Panc1 (cell line): ENCODE measurements around the gene ZBTB7C. TPM values are rescaled to one million over a fixed set of nuclear protein-coding genes. Genes with fewer than 3 reads are reported as not detected.

Experiments
- ATAC-seq: fragments of 200-7000 bp; cut with Tn5 transposase; 2 replicates; pipeline ENCODE4 v1.9.1; 2020; ENCODE audit warnings: mild to moderate bottlenecking, moderate library complexity
- BruUV-seq: library from RNA; stranded (reverse); fragments of 400-500 nt; replicated peaks from 2 replicates; lab custom pipeline; 2021; lab: Mats Ljungman, UMichigan
- CTCF ChIA-PET: fragments of 300-600 bp; sonication (Branson Sonifier 250); formaldehyde crosslinking; loops from one replicate; lab custom pipeline; 2022; ENCODE audit warnings: antibody characterized with exemption; lab: Charles Lee
- POLR2A ChIA-PET: fragments of 300-600 bp; sonication (Branson Sonifier 250); formaldehyde crosslinking; loops from one replicate; lab custom pipeline; 2022; ENCODE audit warnings: antibody characterized with exemption; lab: Charles Lee
- DNase-seq: peaks from one replicate; pipeline ENCODE4 v3.0.0-alpha.2; 2010; ENCODE audit warnings: low read depth, low spot score
- H3K27ac ChIP-seq: 2 replicates; pipeline ENCODE4 v1.5.1; 2011; ENCODE audit warnings: mild to moderate bottlenecking, low read length, inconsistent platforms
- H3K27me3 ChIP-seq: fragments of 200-500 bp; sonication (Bioruptor generic); 2 replicates; pipeline ENCODE4 v1.6.0; 2014; ENCODE audit warnings: low read length, inconsistent platforms; ENCODE audit not compliant: control insufficient read depth, insufficient read depth
- H3K36me3 ChIP-seq: fragments of 200-500 bp; sonication (Bioruptor generic); 2 replicates; pipeline ENCODE4 v1.5.1; 2014; ENCODE audit warnings: inconsistent platforms, mild to moderate bottlenecking, low read length, moderate library complexity; ENCODE audit not compliant: control insufficient read depth, insufficient read depth
- H3K4me1 ChIP-seq: 2 replicates; pipeline ENCODE4 v1.5.1; 2011; ENCODE audit warnings: inconsistent platforms, mild to moderate bottlenecking, low read length, moderate library complexity; ENCODE audit not compliant: control insufficient read depth, insufficient read depth
- H3K4me3 ChIP-seq, 2 experiments: 2 replicates each; pipeline ENCODE4 v1.5.1; 2011 to 2012; ENCODE audit warnings: low read depth in 2 of 2, low read length in 2 of 2, mild to moderate bottlenecking in 2 of 2, inconsistent platforms in 1 of 2, moderate library complexity in 1 of 2
- H3K9me3 ChIP-seq: fragments of 200-500 bp; sonication (Bioruptor generic); 2 replicates; pipeline ENCODE4 v1.5.1; 2014; ENCODE audit warnings: low read depth, mild to moderate bottlenecking, inconsistent platforms, low read length, moderate library complexity; ENCODE audit not compliant: control insufficient read depth, insufficient read depth
- CTCF ChIP-seq: fragments of 450-650 bp; IDR thresholded peaks from 2 replicates; pipeline ENCODE4 v1.5.1; 2017; ENCODE audit warnings: mild to moderate bottlenecking
- POLR2AphosphoS5 ChIP-seq: IDR thresholded peaks from 2 replicates; pipeline ENCODE4 v1.6.1; 2012; ENCODE audit warnings: mild to moderate bottlenecking, low read depth, low read length, moderate library complexity
- REST ChIP-seq, 2 experiments: IDR thresholded peaks; 2 replicates each; pipeline ENCODE4 v1.6.1; 2011 to 2012; ENCODE audit warnings: low read depth in 2 of 2, control low read depth in 1 of 2, low read length in 1 of 2, mild to moderate bottlenecking in 1 of 2, moderate library complexity in 1 of 2; ENCODE audit not compliant: insufficient read depth in 1 of 2
- SIN3A ChIP-seq: IDR thresholded peaks from 2 replicates; pipeline ENCODE4 v1.6.1; 2012; ENCODE audit warnings: low read depth, mild to moderate bottlenecking, low read length, moderate library complexity, borderline replicate concordance; ENCODE audit not compliant: insufficient read depth
- TCF7L2 ChIP-seq: IDR thresholded peaks from 2 replicates; pipeline ENCODE4 v1.6.1; 2011; ENCODE audit warnings: mild to moderate bottlenecking, low read depth, low read length, inconsistent platforms
- in situ Hi-C: cut with HindIII; loops from 2 replicates; pipeline ENCODE4 v1.10.0; 2016; ENCODE audit warnings: low sequenced_read_pairs, low pct_unique_long_range_greater_than_20kb
- intact Hi-C: fragments of 100-400 bp; cut with micrococcal nuclease; formaldehyde crosslinking; loops from one replicate; pipeline ENCODE4 v1.10.0; 2022; ENCODE audit not compliant: unreplicated experiment
- total RNA-seq: library from RNA; stranded (reverse); gene quantifications from one replicate; pipeline ENCODE4 v1.2.1, GENCODE V29; 2021; ENCODE audit not compliant: unreplicated experiment

The ZBTB7C gene
- total RNA-seq, 1 experiment from 2014 or later, result 0.03 TPM

GRCh38 chr18:48317781-48318381 lies 91.3 kb downstream of the ZBTB7C start:
- DNase-seq (no peak), ATAC-seq (no peak)
- intact Hi-C loops (no loop called here), in situ Hi-C loops (no loop called here)
- H3K4me1 ChIP-seq, result no peaks in the 10 kb centered on the region
- no peak overlapping the region for H3K27ac ChIP-seq
- H3K9me3 ChIP-seq, result no peaks in the 10 kb centered on the region
- CTCF ChIA-PET, result no interaction called here
- TF ChIP-seq POLR2AphosphoS5, result no peak
- TF ChIP-seq CTCF, result no peak
- no peak for TF ChIP-seq REST (IDR thresholded peaks at IDR 0.05; ENCODE audit: insufficient read depth in 1 of 2, low read depth in 2 of 2, low read length in 1 of 2)
- no peak for TF ChIP-seq TCF7L2
- no peak for TF ChIP-seq SIN3A
- POLR2A ChIA-PET, result interaction anchor here (0.5 kb wide), 1 partner anchor 118 kb away, joined by 8 read pairs; no protein-coding TSS in a partner anchor
- H3K4me3 ChIP-seq, result no peak overlapping the region
- H3K36me3 ChIP-seq, result no peaks in the 10 kb centered on the region
- BruUV-seq, result no TSS peak
- H3K27me3 ChIP-seq, result no peaks in the 10 kb centered on the region; the same call in 1 of the 2 replicates

- H3K36me3 ChIP-seq, result no peaks in the 10 kb centered on the region
- H3K9me3 ChIP-seq, result no peaks in the 10 kb centered on the region
- no peak for ATAC-seq
- CTCF ChIA-PET, result no interaction called here
- no peak for TF ChIP-seq REST (IDR thresholded peaks at IDR 0.05; ENCODE audit: insufficient read depth in 1 of 2, low read depth in 2 of 2, low read length in 1 of 2)
- no peak for TF ChIP-seq SIN3A
- TF ChIP-seq TCF7L2, result no peak
- TF ChIP-seq CTCF, result no peak
- no peak for TF ChIP-seq POLR2AphosphoS5
- H3K4me1 ChIP-seq, result no peaks in the 10 kb centered on the region
- in situ Hi-C loops, result no loop called here
- H3K27me3 ChIP-seq, result no peaks in the 10 kb centered on the region; the same call in 1 of the 2 replicates
- DNase-seq, result no peak
- no TSS peak for BruUV-seq
- H3K4me3 ChIP-seq, result no peak overlapping the region
- POLR2A ChIA-PET, result no interaction called here
- no peak overlapping the region for H3K27ac ChIP-seq
- intact Hi-C loops, result no loop called here
Observed at GRCh38 chr18:48316177-48316576, 93.0 kb downstream of the ZBTB7C start.
